Stimulated activated CD4-positive, alpha-beta T cell treated with anti-CD3 and anti-CD28 coated beads, Interleukin-2, amount 100 ng/mL, for 48 hours (primary cell): Measurements from ENCODE around the gene UTF1.
"Not testable (repeated sequence)": the region's sequence is repeated elsewhere in the genome, so short reads cannot be mapped to it uniquely, and the experiment has no call there.

Experiments used
- DNase-seq, 2 donors: peaks; one replicate each; pipeline ENCODE4 v3.0.0-alpha.2; 2020

The UTF1 gene

DNA sequence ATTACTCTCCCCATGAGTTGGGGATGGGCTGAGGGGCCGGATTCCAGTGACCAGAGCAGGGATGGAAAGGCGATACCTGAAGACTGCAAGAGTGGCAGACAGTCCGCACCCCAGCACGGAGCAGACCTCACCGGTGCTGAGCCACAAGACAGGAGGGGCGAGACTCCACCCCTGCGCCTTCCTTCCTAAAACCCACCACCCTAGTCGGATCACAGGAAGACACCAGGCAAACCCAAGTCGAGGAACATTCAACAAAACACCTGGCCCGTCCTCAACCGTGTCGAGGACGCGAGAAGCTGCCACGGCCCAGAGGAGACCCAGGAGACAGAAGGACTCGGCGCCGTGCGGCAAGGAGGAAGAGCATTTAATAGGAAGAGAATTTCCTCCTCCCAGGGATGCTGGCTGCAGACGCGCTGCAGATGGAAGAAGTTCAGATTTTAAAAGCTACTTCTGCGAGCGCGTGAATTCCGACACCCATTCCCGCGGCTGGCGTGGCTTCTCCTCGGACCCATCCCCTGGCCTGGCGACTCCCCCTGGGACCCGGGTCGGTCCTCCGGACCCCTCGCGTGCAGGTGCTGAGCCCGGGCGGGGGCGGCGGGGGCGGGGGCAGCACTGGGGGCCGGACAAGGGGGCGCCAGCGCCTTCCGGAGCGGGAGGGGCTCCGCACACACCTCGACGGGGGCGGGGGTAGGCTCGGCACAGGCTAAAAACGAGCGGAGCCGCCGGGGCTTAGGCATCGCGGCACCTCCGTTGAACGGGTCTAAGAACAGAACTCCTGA, 563 bp upstream of the UTF1 start:
- DNase-seq: no peak

DNA sequence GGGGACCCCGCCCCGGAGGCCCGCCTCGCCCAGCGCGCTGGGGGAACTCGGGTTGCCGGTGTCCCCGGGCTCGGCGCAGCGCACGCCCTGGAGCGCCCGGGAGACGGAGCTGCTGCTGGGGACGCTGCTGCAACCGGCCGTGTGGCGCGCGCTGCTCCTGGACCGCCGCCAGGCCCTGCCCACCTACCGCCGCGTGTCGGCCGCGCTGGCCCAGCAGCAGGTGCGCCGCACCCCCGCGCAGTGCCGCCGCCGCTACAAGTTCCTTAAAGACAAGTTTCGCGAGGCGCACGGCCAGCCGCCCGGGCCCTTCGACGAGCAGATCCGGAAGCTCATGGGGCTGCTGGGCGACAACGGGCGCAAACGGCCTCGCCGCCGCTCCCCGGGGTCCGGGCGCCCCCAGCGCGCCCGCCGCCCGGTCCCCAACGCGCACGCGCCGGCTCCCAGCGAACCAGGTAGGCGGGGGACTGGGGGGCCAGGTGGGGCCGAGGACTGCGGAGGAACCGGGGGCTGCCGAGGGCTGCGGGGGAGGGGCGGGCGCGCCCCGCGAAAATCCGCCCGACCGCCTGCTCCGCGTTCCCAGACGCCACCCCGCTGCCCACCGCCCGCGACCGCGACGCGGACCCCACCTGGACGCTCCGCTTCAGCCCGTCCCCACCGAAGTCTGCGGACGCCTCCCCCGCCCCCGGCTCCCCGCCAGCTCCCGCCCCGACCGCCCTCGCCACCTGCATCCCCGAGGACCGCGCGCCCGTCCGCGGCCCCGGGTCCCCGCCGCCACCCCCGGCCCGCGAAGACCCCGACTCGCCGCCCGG, 574 bp downstream of the UTF1 start:
- DNase-seq: no peak

DNA sequence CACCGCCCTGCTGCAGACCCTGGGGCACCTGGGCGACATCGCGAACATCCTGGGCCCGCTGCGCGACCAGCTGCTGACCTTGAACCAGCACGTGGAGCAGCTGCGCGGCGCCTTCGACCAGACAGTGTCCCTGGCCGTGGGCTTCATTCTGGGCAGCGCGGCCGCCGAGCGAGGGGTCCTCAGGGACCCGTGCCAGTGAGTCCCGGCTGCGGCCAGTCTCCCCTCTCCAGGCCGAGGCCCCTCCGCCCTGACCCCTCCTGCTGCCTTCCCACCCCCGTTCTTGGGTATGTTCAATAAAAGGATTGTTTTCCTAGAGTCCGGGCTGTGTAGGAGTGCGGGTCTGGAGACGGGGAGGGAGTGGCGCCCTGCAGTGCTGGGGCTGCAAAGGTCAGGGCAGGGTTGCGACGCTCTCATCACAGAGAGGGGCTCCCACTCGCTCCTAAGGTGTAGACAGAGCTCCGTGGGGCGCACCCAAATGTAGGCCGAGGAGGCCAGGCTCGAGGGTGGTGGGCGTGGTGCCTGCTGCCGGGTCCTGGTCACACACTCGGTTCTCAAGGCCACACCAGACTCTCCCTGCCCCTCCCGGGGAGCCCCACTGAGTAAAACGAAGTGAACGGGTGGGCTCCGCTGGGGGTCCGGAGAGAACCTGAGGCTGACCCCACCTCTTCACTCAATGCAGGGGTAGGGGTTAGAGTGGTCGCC, 1.4 kb downstream of the UTF1 start:
- DNase-seq: no peak

DNA sequence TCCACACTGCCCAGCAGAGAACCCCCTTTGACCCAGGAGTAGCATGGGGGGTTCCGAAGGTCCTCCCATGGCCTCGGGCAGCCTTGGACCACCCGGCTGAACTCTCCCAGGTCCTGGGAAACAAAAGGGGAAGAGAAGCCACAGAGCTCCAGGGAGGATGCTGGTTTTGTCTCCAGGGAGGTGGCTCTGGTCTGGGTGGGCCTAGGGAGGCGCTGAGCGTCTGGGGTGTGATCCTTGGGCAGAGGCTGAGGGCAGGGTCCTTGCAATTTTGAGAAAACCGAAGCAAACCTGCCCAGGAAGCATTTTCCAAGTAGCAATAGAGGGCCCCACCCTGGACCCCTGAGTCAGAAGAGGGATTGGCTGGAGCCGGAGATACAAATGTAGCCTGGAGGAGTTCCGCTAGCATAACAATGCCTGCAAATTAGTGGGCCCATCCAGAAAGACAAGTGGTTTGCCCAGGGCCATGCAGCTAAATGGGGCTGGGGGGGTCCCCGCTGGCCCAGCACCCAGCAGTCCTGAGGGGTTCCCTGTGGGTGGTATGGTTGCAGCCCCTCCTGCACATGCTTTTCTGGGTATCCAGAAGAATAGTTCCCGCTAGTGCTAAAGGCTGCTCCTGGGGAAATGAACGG, 2.0 kb downstream of the UTF1 start:
- no peak for DNase-seq

DNA sequence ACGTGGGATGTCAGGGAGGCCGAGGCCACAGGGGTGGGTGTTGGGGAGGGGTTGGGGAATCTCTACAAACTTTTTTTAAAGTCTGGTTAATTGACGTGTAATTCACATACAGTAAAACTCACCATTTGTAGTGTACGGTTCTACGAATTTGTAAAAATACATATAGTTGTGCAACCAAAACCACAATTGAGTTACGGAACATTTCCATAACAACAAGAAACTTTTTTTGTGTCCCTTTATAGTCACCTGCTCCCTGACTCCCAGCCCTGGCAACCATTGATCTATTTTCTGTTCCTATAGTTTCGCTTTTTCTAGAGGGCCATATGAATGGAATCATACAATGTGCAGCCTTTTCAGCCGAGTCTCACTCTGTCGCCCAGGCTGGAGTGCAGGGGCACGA, 4.8 kb downstream of the UTF1 start:
- not testable (repeated sequence) for DNase-seq

DNA sequence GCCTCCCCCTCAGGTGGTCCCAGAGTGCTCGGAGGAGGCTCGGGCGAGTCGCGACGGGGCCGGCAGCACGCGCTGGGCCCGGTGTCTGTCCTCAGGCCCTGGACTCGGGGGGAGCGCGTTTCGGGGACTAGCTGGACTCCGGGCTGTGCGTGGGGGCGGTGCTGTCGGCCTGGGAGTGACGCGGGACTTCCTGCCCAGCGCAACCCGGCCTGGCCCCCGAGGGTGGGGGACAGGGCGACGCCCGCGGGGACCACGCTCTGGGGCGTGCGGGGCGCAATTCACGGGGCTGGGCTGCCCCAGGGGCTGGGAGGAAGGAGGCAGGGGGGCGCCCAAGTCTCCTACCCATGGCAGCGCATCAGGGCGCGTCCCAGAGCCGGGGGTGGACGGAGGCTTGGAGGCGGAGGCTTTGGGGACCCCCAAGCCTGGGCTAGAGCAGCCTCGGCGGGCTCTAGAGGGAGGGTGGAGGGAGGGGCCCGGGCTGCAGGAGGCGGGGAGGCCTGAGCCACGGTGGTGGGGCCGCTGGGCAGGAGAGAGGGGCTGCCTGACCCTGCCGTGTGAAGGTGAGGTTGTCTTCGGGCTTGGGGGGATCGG, 5.3 kb downstream of the UTF1 start:
- no peak for DNase-seq

DNA sequence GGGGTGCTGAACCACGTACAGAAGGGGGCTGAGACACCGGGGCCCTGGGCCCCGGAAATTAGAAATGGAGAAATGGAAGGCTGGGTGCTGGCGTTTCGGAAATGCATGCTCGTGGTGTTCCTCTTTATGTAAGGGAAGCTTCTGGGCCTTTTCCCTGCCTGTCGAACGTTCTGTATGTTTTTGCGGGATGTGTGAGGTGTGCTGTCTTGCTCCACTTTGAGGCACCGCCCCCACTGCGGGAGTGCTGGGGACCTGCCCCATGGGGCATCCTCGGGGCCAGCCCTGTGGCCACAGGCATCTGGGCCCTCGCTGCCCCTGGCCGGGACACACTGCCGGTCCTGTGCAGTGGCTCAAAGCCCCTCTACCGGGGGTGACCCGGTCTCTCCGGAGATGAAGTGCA, 5.9 kb downstream of the UTF1 start:
- DNase-seq: no peak

- DNase-seq: no peak
Observed at GRCh38 chr10:133236401-133237240, 6.6 kb downstream of the UTF1 start.

DNA sequence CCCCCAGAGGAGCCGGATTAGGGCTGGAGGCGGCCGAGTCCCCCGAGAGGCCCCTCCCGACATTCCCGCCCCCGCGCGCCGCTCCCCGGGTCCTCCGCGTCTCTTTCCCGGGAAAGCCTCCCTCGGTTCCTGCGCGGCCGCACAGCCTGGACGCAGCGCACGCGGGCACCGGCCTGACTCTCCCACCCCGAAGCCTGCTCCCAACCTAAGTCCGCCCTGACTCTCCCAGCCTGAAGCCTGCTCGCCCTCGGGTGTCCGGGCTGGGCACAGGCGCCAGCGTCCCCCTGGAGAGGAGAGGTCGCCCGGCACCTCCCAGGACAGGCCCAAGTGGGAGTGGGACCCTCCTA, 7.2 kb downstream of the UTF1 start:
- DNase-seq: no peak

DNA sequence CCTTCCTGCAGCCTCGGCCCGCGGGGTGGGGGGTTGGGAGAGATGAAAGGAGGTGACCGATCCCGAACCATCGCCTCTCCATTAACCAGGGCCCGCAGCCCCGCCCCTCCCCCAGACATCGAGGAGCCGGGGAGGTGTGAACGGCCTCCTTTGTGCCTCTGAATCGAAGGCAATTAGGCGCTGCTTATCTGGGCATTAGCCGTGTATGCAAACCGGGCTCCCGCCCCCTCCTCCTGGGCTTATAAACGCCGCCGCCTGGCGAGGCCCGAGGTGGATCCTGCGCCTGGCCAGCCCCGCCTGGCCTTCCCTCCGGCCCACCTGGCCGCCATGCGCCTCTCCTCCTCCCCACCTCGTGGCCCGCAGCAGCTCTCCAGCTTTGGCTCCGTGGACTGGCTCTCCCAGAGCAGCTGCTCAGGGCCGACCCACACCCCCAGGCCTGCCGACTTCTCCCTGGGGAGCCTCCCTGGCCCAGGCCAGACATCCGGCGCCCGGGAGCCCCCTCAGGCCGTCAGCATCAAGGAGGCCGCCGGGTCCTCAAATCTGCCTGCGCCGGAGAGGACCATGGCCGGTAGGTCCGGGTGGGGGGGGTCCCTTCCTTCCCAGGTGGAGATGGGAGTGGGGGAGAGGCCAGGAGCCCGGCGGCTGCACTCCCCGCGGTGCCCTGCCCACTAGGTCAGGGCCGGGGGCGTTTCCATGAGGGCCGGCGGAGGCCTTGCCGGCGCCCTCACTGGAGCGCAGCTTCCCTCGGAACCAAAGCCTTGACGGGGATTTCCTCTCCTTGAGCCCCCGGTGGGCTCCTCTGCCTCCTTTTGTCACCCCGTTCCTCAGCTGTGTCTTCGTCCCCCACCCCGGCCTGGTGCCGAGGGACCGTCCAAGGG, 7.8 kb downstream of the UTF1 start, which contains the start of gene VENTX:
Gene VENTX, plus strand, starts transcription at position 268 of the 878 bp plus-strand sequence. Its CDS starts 60 bp downstream, at position 328.
- no peak for DNase-seq

- DNase-seq: no peak
Observed at GRCh38 chr10:133238466-133238804, 8.4 kb downstream of the UTF1 start.

GRCh38 chr10:133239990-133240389, 10.0 kb downstream of the UTF1 start:
- no peak for DNase-seq

DNA sequence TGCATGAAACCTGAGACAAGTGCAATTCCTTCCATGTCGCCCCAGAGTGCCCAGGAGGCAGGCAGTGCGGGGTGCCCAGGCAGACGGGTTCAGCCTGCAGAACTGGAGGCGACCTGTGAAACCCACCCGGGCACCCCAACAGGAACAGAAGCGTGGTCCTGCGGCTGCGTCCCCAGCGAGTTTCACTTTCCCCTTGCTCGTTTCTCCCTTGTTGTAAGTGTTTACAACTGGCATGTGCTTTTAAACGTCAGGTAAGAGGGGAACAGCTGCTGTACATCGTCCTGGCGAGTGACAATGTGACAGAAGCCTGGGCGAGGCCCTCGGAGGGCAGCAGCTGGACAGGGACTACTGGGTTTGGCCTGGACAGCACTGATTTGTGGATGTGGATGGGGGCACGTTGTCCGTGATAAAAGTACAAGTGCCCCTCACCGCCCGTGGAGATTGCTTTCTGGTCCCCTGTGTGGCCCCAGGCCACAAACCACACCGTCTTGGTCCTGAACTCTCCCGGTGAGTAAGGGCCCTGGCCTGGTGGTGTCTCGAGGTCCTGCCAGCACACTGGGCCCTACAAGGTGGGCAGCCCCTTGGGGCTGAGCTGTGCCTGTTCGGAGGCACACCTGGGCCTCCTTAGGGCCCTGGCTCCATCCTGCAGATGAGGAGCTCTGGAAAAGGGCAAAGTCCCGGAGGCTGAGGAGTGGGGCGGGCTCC, 11.6 kb downstream of the UTF1 start:
- DNase-seq: no peak

DNA sequence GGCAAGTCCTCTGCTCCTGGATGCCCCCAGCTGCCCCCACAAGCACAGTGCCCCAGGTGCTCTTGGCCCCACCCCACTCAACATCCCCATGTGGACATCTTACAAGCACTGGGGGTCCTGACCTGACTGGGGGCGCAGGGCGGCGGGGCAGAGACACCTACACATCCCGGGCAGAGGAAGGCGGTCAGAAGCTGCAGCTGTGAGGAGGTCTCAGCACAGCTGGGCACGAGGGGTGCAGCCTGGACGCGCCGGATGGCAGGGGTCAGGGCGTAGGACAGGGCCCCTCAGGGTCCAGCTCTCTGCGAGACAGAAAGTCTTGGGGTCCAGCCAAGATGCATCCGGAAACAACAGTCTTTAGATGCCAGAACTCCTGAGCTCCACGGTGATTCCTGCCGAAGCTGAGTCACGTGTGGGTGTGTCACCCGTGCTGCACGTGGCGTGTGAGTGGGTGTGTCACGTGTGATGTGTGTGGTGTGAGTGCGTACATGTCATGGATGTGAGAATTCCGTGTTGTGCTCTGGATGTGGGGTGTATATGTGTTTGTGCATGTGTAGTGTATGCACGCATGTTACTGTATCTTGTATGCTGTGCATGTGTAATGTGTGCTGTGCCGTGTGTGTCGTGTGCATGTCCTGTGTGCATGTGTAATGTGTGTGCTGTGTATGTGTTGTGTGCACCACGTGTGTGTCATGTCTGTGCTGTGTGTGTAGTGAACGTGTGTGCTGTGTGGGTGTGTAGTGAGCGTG, 12.8 kb downstream of the UTF1 start:
- no peak for DNase-seq

DNA sequence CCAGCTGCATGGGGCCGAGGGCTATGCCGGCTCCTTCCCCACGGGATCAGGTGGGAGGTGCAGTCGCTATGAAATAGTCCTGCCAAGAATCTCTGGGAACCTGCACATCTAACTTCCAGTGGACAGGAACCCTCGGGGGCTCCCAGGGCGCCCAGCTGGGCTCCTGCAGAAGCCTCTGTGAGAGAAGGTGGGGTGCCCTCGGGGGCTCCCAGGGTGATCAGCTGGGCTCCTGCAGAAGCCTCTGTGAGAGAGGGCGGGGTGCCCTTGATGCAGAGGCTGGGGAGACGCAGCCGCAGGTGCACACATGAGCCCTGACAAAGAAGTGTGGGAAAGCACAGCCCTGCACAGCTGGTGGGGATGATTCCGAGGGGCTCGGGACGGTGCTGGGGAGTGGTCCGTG, 13.6 kb downstream of the UTF1 start:
- no peak for DNase-seq

DNA sequence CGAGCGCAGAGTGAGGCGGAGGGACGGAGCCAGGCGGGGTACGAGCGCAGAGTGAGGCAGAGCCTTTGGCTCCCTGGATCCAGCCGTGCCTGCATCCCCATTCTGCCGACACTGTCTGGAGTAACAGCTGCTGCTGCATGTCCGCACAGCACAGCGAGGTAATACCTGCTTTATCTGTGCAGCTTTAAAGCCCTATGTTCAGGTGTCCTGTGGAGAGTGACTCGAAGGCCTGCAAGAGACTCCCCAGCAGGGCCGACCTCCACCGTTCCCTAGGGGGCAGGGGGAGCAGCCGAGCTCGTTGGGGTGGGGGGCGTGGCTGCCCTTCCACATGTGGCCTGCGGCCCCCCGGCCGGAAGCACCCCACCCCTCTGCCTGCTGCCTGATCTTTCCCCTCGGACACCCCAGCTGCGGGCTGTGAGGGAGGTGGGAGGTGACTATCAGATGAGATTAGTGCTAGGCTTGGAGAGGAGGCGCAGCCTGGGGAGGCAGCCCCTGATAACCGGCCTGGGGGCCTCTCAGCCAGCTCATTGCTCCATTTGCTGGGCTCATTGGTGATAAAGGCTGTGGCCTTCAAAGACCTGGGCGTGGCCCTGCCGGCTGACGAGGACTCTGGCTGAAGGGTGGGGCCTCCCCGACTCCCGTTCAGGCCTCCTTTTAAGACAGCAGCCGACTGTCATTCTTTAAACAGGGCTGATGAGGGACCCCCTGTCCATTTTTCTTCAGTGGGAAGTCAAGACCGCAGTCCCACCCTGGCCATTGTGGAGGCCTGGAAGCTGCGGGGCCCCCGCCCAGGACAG, 15.6 kb downstream of the UTF1 start:
- no peak for DNase-seq

- no peak for DNase-seq
Observed at GRCh38 chr10:133246236-133246626, 16.2 kb downstream of the UTF1 start.

- DNase-seq: no peak
Observed at GRCh38 chr10:133247681-133248333, 17.8 kb downstream of the UTF1 start.
